Measurements from ENCODE around the gene IGFBP3.

IGFBP3 gene

GRCh38 chr7:45863715-45864114 is 57.4 kb downstream of the IGFBP3 start:
- no peak overlapping the region for H3K27ac ChIP-seq
- TF ChIP-seq CTCF (IDR thresholded peaks at IDR 0.05) = no peak
- DNase-seq (ENCODE audit: low spot score) = no peak

More at GRCh38 chr7:45863715-45864114, 57.4 kb downstream of the IGFBP3 start:
- no peak overlapping the region for H3K4me3 ChIP-seq
